Astrocyte (in vitro differentiated cells and primary cell): Measurements from ENCODE around the gene ADGRL1.

Experiments used
- CTCF ChIP-seq: IDR thresholded peaks from 2 replicates; pipeline ENCODE4 v1.5.1; 2011; ENCODE audit warnings: low read depth, mild to moderate bottlenecking, inconsistent platforms, low read length, moderate library complexity; ENCODE audit not compliant: insufficient read depth
- EZH2 ChIP-seq: IDR thresholded peaks from 2 replicates; pipeline ENCODE4 v1.6.1; 2012; ENCODE audit warnings: mild to moderate bottlenecking, low read length, inconsistent platforms; ENCODE audit not compliant: insufficient read depth

- no peak for TF ChIP-seq EZH2
- TF ChIP-seq CTCF = no peak
Observed at GRCh38 chr19:14150041-14150769, 55.8 kb downstream of the ADGRL1 start.
